K562 (cell line): Measurements from ENCODE around the gene LONRF2. TPM values are rescaled to one million over a fixed set of nuclear protein-coding genes. Genes with fewer than 3 reads are reported as not detected.
A peak's percentile ranks its signal among the peaks of the same experiment; 100 is the strongest.

Experiments used
- ATAC-seq: fragments of 200-7000 bp; cut with Tn5 transposase; 3 replicates; pipeline ENCODE4 v1.9.1; 2020; ENCODE audit warnings: moderate library complexity
- BruUV-seq: library from RNA; stranded (reverse); fragments of 400-500 nt; replicated peaks from 2 replicates; lab custom pipeline; 2021; lab: Mats Ljungman, UMichigan
- CTCF ChIA-PET: fragments of 300-600 bp; formaldehyde crosslinking; extraction: SDS; loops from one replicate; lab custom pipeline; 2021; ENCODE audit warnings: low intra/inter-chr PET ratio; lab: Yijun Ruan, JAX
- POLR2A ChIA-PET: fragments of 300-600, 350-650 bp; sonication (Branson Sonifier 250); formaldehyde crosslinking; extraction: SDS; loops from one replicate; lab custom pipeline; 2021; ENCODE audit warnings: antibody characterized with exemption, inconsistent platforms; lab: Yijun Ruan, JAX
- DNase-seq, 4 experiments: peaks; one replicate each; pipeline versions ENCODE4 v3.0.0 to v3.0.0-alpha.2; 2011 to 2018; ENCODE audit warnings: low spot score in 3 of 4, mixed read lengths in 3 of 4; ENCODE audit errors: extremely low read depth in 1 of 4
- FAIRE-seq: peaks from 2 replicates; lab custom pipeline; 2011; peaks lifted over from hg19 to GRCh38; lab: Jason Lieb, UNC
- H2AFZ ChIP-seq: 2 replicates; pipeline ENCODE4 v1.6.0; 2011; ENCODE audit warnings: low read depth, low read length, control low read depth, inconsistent platforms
- H3K27ac ChIP-seq: fragments of 200-600 bp; 3 replicates; pipeline ENCODE4 v1.8.0; 2011; ENCODE audit warnings: low read depth, mild to moderate bottlenecking, control low read depth, inconsistent platforms, low read length, moderate library complexity, mixed read lengths; ENCODE audit errors: extremely low read depth
- H3K27me3 ChIP-seq, 2 experiments: fragments of 300-600 bp in 1 of 2; 2 replicates in 1 of 2; 3 replicates in 1 of 2; pipeline versions ENCODE4 v1.6.0 to v1.8.0; 2011; ENCODE audit warnings: inconsistent platforms in 2 of 2, low read length in 2 of 2, mild to moderate bottlenecking in 1 of 2, mixed read lengths in 1 of 2, moderate library complexity in 1 of 2; ENCODE audit not compliant: control insufficient read depth in 2 of 2, insufficient read depth in 2 of 2
- H3K36me3 ChIP-seq: fragments of 300-600 bp; 3 replicates; pipeline ENCODE4 v1.8.0; 2011; ENCODE audit warnings: mild to moderate bottlenecking, low read length, inconsistent platforms; ENCODE audit not compliant: control insufficient read depth, insufficient read depth
- H3K4me1 ChIP-seq, 2 experiments: fragments of 200-600 bp in 1 of 2; replicated peaks in 1 of 2; 2 replicates in 1 of 2; 3 replicates in 1 of 2; pipeline versions ENCODE4 v1.5.1 to v1.8.0; 2011; ENCODE audit warnings: inconsistent platforms in 2 of 2, low read length in 2 of 2, mild to moderate bottlenecking in 1 of 2, mixed read lengths in 1 of 2, moderate library complexity in 1 of 2; ENCODE audit not compliant: control insufficient read depth in 2 of 2, insufficient read depth in 2 of 2
- H3K4me2 ChIP-seq: 2 replicates; pipeline ENCODE4 v1.6.1; 2011; ENCODE audit warnings: low read length, control low read depth, inconsistent platforms, mixed read lengths; ENCODE audit not compliant: insufficient read depth
- H3K4me3 ChIP-seq: fragments of 200-600 bp; sonication (generic), shearing (Covaris generic); 2 replicates; pipeline ENCODE4 v1.5.1; 2016; ENCODE audit warnings: control low read depth, inconsistent platforms
- H3K79me2 ChIP-seq: fragments of 200-600 bp; 3 replicates; pipeline ENCODE4 v1.8.0; 2011; ENCODE audit warnings: low read length, inconsistent platforms; ENCODE audit not compliant: control insufficient read depth, insufficient read depth
- H3K9ac ChIP-seq, 2 experiments: 2 replicates each; pipeline versions ENCODE4 v1.6.0 to v1.6.1; 2011; ENCODE audit warnings: low read depth in 2 of 2, low read length in 2 of 2, control low read depth in 1 of 2, inconsistent platforms in 1 of 2, mild to moderate bottlenecking in 1 of 2, mixed read lengths in 1 of 2; ENCODE audit not compliant: insufficient read depth in 1 of 2
- H3K9me1 ChIP-seq: one replicate; pipeline ENCODE4 v1.6.0; 2011; ENCODE audit warnings: inconsistent platforms, mild to moderate bottlenecking, low read length, moderate library complexity; ENCODE audit not compliant: control insufficient read depth, insufficient read depth
- H3K9me3 ChIP-seq: replicated peaks from 2 replicates; pipeline ENCODE4 v1.5.1; 2011; ENCODE audit warnings: low read depth, low read length, inconsistent platforms; ENCODE audit not compliant: control insufficient read depth, insufficient read depth
- H4K20me1 ChIP-seq: replicated peaks from 2 replicates; pipeline ENCODE4 v1.6.1; 2011; ENCODE audit warnings: low read length, inconsistent platforms, mixed read lengths; ENCODE audit not compliant: control insufficient read depth, insufficient read depth
- CBX3 ChIP-seq, 2 experiments: IDR thresholded peaks; 1 replicate in 1 of 2; 2 replicates in 1 of 2; pipeline ENCODE4 v1.6.1; 2012; ENCODE audit warnings: inconsistent platforms in 2 of 2, low read length in 2 of 2, borderline replicate concordance in 1 of 2, control low read depth in 1 of 2
- EHMT2 ChIP-seq: fragments of 450-650 bp; IDR thresholded peaks from 2 replicates; pipeline ENCODE4 v1.6.1; 2018; ENCODE audit warnings: antibody characterized with exemption
- ELF1 ChIP-seq: fragments of 200-800 bp; sonication (Bioruptor generic); IDR thresholded peaks from 2 replicates; pipeline ENCODE4 v1.6.1; 2016; ENCODE audit warnings: missing genetic modification characterization, missing compliant biosample characterization
- KDM2B ChIP-seq: fragments of 250-450 bp; sonication (Bioruptor Pico); IDR thresholded peaks from 2 replicates; pipeline ENCODE4 v1.8.0; 2021; ENCODE audit warnings: mild to moderate bottlenecking, moderate library complexity
- MTF1 ChIP-seq: fragments of 250-450 bp; sonication (Bioruptor Pico); IDR thresholded peaks from 2 replicates; pipeline ENCODE4 v1.9.0; 2021; ENCODE audit warnings: moderate library complexity, mild to moderate bottlenecking, inconsistent platforms, borderline replicate concordance
- POLR2H ChIP-seq: IDR thresholded peaks from 2 replicates; pipeline ENCODE4 v1.6.1; 2016; ENCODE audit warnings: missing genetic modification characterization, low read depth, mild to moderate bottlenecking, control low read depth, missing compliant biosample characterization, moderate library complexity
- TEAD1 ChIP-seq, 2 experiments: fragments of 450-650 bp in 1 of 2; sonication (generic) in 1 of 2; formaldehyde crosslinking; IDR thresholded peaks; 2 replicates each; pipeline versions ENCODE4 v1.4.0 to v1.8.0; 2020 to 2022; ENCODE audit warnings: mild to moderate bottlenecking in 2 of 2, missing genetic modification reagents in 1 of 2
- ZBTB7A ChIP-seq: IDR thresholded peaks from 2 replicates; pipeline ENCODE4 v1.6.1; 2011; ENCODE audit warnings: low read depth, mild to moderate bottlenecking, low read length, moderate library complexity, borderline replicate concordance; ENCODE audit not compliant: control insufficient read depth
- ZNF140 ChIP-seq: fragments of 250-450 bp; sonication (Bioruptor Pico); IDR thresholded peaks from 2 replicates; pipeline ENCODE4 v1.8.0; 2021; ENCODE audit warnings: moderate library complexity, mild to moderate bottlenecking, inconsistent platforms
- WGBS: fragments of 100-300 bp; shearing (Covaris generic); methylation state at CpG from one replicate; pipeline ENCODE4 v1.1.6; 2016; ENCODE audit warnings: low coverage, mixed read lengths; ENCODE audit not compliant: insufficient coverage; ENCODE audit errors: missing lambda C conversion rate; 5-methylcytosine and 5-hydroxymethylcytosine counted together
- in situ Hi-C: fragments of 300-500 bp; cut with MboI; formaldehyde crosslinking; loops from 4 replicates; pipeline ENCODE4 v1.15.0; 2018; ENCODE audit warnings: inconsistent platforms, mixed read lengths
- intact Hi-C: fragments of 100-400 bp; cut with micrococcal nuclease; formaldehyde crosslinking; loops from 2 replicates; pipeline ENCODE4 v1.14.2; 2022
- polyA plus RNA-seq, 8 experiments: library from polyadenylated mRNA; depleted of rRNA in 4 of 8; stranded (reverse) in 5 of 8; unstranded in 3 of 8; fragments of >200 nt; fragmentation: Nextera tagmentation in 2 of 8; fragmentation: Illumina TruSeq in 1 of 8; extraction: Ambion mirVana in 2 of 8; extraction: Trizol in 1 of 8; gene quantifications; 2 replicates each; pipeline versions ENCODE4 v1.2.1 to v1.2.3, GENCODE V29; 2011 to 2014; ENCODE audit warnings: inconsistent platforms in 1 of 8, missing spikeins in 1 of 8
- total RNA-seq, 7 experiments: library from RNA; depleted of rRNA in 6 of 7; stranded (reverse); fragments of >200 nt in 6 of 7; fragmentation: Illumina TruSeq in 2 of 7; extraction: Trizol in 2 of 7; gene quantifications; 2 replicates each; pipeline versions ENCODE4 v1.2.1 to v1.2.3, GENCODE V29; 2011 to 2021; ENCODE audit warnings: low replicate concordance in 1 of 7
- TF ChIP-seq, protein P1 (sequence below): fragments of 450-650 bp; formaldehyde crosslinking; IDR thresholded peaks from 2 replicates; pipeline ENCODE4 v1.4.0; 2020; ENCODE audit warnings: mild to moderate bottlenecking, mixed read lengths
- TF ChIP-seq, protein P2 (sequence below): fragments of 250-450 bp; sonication (Bioruptor Pico); IDR thresholded peaks from 2 replicates; pipeline ENCODE4 v1.5.0; 2020; ENCODE audit warnings: mild to moderate bottlenecking

LONRF2 gene
- total and polyA plus RNA-seq, 9 of the 15 experiments (the other 6 are each of a cell fraction or from before 2014, with no cell fraction given), result 0.35 to 5.0 (median 2.7) TPM

DNA sequence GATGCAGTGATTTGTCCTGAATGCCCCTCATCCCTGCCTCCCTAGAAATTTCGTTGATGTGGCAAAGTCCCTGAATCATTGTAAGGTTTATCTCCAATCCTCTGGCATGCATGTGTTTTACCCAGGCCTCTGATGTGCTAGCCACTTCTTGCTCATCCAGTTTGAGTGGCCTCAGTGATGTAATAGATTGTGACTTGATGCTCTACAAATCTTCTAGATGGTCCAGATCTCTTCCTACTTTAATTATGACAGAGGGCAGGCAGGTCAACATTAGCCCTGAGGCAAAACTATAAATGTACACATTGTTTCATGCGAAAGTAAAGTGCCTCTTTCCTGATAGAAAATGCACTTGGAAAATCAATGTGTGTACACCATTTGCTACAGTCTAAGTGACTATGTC is 54.5 kb downstream of the LONRF2 start:
- no peak overlapping the region for H3K9ac ChIP-seq
- no TSS peak for BruUV-seq
- WGBS, result 24% methylated on average over 2 of the region's 2 CpGs
- no peak overlapping the region for H3K27ac ChIP-seq
- POLR2A ChIA-PET, result no interaction called here
- H3K9me3 ChIP-seq, result peaks cover 6% of the 10 kb centered on the region; the same call in 1 of the 2 replicates
- intact Hi-C loops (no loop called here), in situ Hi-C loops (loop anchor here (10.0 kb wide), 1 partner anchor 67 kb away; no protein-coding TSS in a partner anchor)
- H4K20me1 ChIP-seq, result no peaks in the 10 kb centered on the region
- H3K4me3 ChIP-seq, result no peak overlapping the region
- H3K9me1 ChIP-seq, result no peaks in the 10 kb centered on the region
- peaks cover 3 to 4% of the 10 kb centered on the region in 2 experiments; a peak in 3 of 5 replicates for H3K4me1 ChIP-seq
- H3K4me2 ChIP-seq, result no peak overlapping the region
- FAIRE-seq (peak; percentile 65), ATAC-seq (no peak), DNase-seq (no peak)
- TF ChIP-seq MTF1 (no peak), TEAD1 (CRISPR knock-in tag; IDR thresholded peaks at IDR 0.05) (no peak), CBX3 (IDR thresholded peaks at IDR 0.05; ENCODE audit: borderline replicate concordance in 1 of 2, low read length in 2 of 2) (no peak), ZBTB7A (no peak), KDM2B (CRISPR knock-in tag) (no peak), ELF1 (tag) (no peak), EHMT2 (no peak), ZNF140 (no peak), POLR2H (tag) (no peak)
- TF ChIP-seq, protein P1, sequence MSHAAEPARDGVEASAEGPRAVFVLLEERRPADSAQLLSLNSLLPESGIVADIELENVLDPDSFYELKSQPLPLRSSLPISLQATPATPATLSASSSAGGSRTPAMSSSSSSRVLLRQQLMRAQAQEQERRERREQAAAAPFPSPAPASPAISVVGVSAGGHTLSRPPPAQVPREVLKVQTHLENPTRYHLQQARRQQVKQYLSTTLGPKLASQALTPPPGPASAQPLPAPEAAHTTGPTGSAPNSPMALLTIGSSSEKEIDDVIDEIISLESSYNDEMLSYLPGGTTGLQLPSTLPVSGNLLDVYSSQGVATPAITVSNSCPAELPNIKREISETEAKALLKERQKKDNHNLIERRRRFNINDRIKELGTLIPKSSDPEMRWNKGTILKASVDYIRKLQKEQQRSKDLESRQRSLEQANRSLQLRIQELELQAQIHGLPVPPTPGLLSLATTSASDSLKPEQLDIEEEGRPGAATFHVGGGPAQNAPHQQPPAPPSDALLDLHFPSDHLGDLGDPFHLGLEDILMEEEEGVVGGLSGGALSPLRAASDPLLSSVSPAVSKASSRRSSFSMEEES, result no peak
- TF ChIP-seq, protein P2, sequence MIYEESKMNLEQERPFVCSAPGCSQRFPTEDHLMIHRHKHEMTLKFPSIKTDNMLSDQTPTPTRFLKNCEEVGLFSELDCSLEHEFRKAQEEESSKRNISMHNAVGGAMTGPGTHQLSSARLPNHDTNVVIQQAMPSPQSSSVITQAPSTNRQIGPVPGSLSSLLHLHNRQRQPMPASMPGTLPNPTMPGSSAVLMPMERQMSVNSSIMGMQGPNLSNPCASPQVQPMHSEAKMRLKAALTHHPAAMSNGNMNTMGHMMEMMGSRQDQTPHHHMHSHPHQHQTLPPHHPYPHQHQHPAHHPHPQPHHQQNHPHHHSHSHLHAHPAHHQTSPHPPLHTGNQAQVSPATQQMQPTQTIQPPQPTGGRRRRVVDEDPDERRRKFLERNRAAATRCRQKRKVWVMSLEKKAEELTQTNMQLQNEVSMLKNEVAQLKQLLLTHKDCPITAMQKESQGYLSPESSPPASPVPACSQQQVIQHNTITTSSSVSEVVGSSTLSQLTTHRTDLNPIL (CRISPR knock-in tag), result no peak
- H3K79me2 ChIP-seq, result no peaks in the 10 kb centered on the region
- no peaks in the 10 kb centered on the region for H3K36me3 ChIP-seq
- H3K27me3 ChIP-seq, result no peaks in the 10 kb centered on the region
- H2AFZ ChIP-seq, result no peak overlapping the region
- CTCF ChIA-PET, result no interaction called here
